Stimulated activated CD8-positive, alpha-beta memory T cell treated with anti-CD3 and anti-CD28 coated beads, Interleukin-15, amount 100 ng/mL, for 4 hours (primary cell): ENCODE measurements around the gene SLC48A1.

ENCODE experiments used
- DNase-seq, 2 donors: peaks; one replicate each; pipeline ENCODE4 v3.0.0-alpha.2; 2020; ENCODE audit warnings: low read depth in 2 of 2

Gene SLC48A1

GRCh38 chr12:47824635-47825034 is 51.6 kb downstream of the SLC48A1 start:
- DNase-seq = no peak

GRCh38 chr12:47825173-47825639 is 52.2 kb downstream of the SLC48A1 start:
- DNase-seq = no peak

- DNase-seq = no peak
These were observed 55.3 kb downstream of the SLC48A1 start for GRCh38 chr12:47828008-47828975.

GRCh38 chr12:47828976-47829482 is 56.0 kb downstream of the SLC48A1 start:
- DNase-seq = no peak

GRCh38 chr12:47829584-47829983 is 56.5 kb downstream of the SLC48A1 start:
- no peak for DNase-seq
